Naive thymus-derived CD8-positive, alpha-beta T cell (primary cell): ENCODE results near the gene BABAM2. TPM values are rescaled to one million over a fixed set of nuclear protein-coding genes. Genes with fewer than 3 reads are reported as not detected.

Source experiments
- ATAC-seq, 2 donors: fragments of 150-1000 bp; cut with Tn5 transposase in 1 of 2; sonication (Bioruptor Pico), chemical (Tn5 transposase) in 1 of 2; 1 replicate in 1 of 2; 2 replicates in 1 of 2; pipeline ENCODE4 v1.10.0; 2021; ENCODE audit warnings: mild to moderate bottlenecking in 2 of 2, moderate library complexity in 2 of 2
- POLR2A ChIA-PET: fragments of 350-600 bp; sonication (Branson Sonifier 250); formaldehyde crosslinking; loops from one replicate; lab custom pipeline; 2021; ENCODE audit warnings: antibody characterized with exemption; lab: Charles Lee
- DNase-seq, 10 donors: peaks; one replicate each; pipeline versions ENCODE4 v3.0.0 to v3.0.0-alpha.2; 2020 to 2022
- H3K27ac Mint-ChIP-seq, 10 donors: one replicate each; pipeline ENCODE4 v1.8.0; 2020 to 2022; ENCODE audit warnings: mild to moderate bottlenecking in 10 of 10, mixed read lengths in 10 of 10, moderate library complexity in 4 of 10, inconsistent platforms in 1 of 10
- H3K27me3 Mint-ChIP-seq, 5 donors: one replicate each; pipeline ENCODE4 v1.8.0; 2021 to 2022; ENCODE audit warnings: mixed read lengths in 5 of 5
- H3K36me3 Mint-ChIP-seq, 3 donors: one replicate each; pipeline ENCODE4 v1.8.0; 2020 to 2022; ENCODE audit warnings: mixed read lengths in 3 of 3, mild to moderate bottlenecking in 2 of 3, inconsistent platforms in 1 of 3
- H3K4me1 Mint-ChIP-seq, 4 donors: one replicate each; pipeline ENCODE4 v1.8.0; 2021 to 2022; ENCODE audit warnings: mixed read lengths in 4 of 4
- H3K4me3 Mint-ChIP-seq, 10 donors: one replicate each; pipeline ENCODE4 v1.8.0; 2020 to 2022; ENCODE audit warnings: mild to moderate bottlenecking in 10 of 10, mixed read lengths in 10 of 10, moderate library complexity in 6 of 10, inconsistent platforms in 1 of 10
- H3K9me3 Mint-ChIP-seq, 9 donors: one replicate each; pipeline ENCODE4 v1.8.0; 2020 to 2022; ENCODE audit warnings: mixed read lengths in 9 of 9, mild to moderate bottlenecking in 3 of 9, inconsistent platforms in 1 of 9, moderate library complexity in 1 of 9
- polyA plus RNA-seq, 3 donors: library from polyadenylated mRNA; unstranded; fragments of 300-500 nt; fragmentation: Illumina TruSeq; gene quantifications; one replicate each; pipeline ENCODE4 v1.2.3, GENCODE V29; 2021
- total RNA-seq, 8 experiments: library from RNA in 2 of 8; stranded (reverse) in 2 of 8; gene quantifications; one replicate each; pipeline ENCODE4 v1.2.3 and lab custom pipeline; 2021 to 2026

Gene BABAM2
- total and polyA plus RNA-seq, 5 experiments from 2014 or later: 29.6 to 60.2 (median 50.5) TPM

- Mint-ChIP-seq H3K4me1 (peaks cover 5 to 14% (median 11%) of the 10 kb centered on the region in 4 donors), H3K36me3 (peaks cover 10 to 34% (median 19%) of the 10 kb centered on the region in 3 donors), H3K9me3 (no peaks in the 10 kb centered on the region), H3K27me3 (no peaks in the 10 kb centered on the region), H3K4me3 (no peak overlapping the region), H3K27ac (no peak overlapping the region)
- no peak for ATAC-seq
- POLR2A ChIA-PET: no interaction called here
- DNase-seq: no peak
These were observed 41.9 kb downstream of the BABAM2 start for GRCh38 chr2:27932396-27932795.

- no peaks in the 10 kb centered on the region for H3K9me3 Mint-ChIP-seq
- DNase-seq: no peak
- H3K36me3 Mint-ChIP-seq: peaks cover 5 to 34% (median 20%) of the 10 kb centered on the region in 3 donors
- H3K27ac Mint-ChIP-seq: no peak overlapping the region
- ATAC-seq: no peak
- H3K27me3 Mint-ChIP-seq: no peaks in the 10 kb centered on the region
- POLR2A ChIA-PET: no interaction called here
- H3K4me3 Mint-ChIP-seq: no peak overlapping the region
- H3K4me1 Mint-ChIP-seq: peaks cover 12 to 18% (median 13%) of the 10 kb centered on the region in 4 donors
These were observed 44.5 kb downstream of the BABAM2 start for GRCh38 chr2:27935026-27935425.

- Mint-ChIP-seq H3K27ac (no peak overlapping the region), H3K4me3 (no peak overlapping the region)
These were observed 49.7 kb downstream of the BABAM2 start for GRCh38 chr2:27940090-27940671.

GRCh38 chr2:27940982-27941381 is 50.5 kb downstream of the BABAM2 start:
- no peak overlapping the region for H3K4me3 Mint-ChIP-seq
- peaks cover 0 to 15% (median 7%) of the 10 kb centered on the region in 3 donors for H3K36me3 Mint-ChIP-seq
- peaks cover 4 to 13% (median 12%) of the 10 kb centered on the region in 4 donors for H3K4me1 Mint-ChIP-seq
- ATAC-seq (no peak), DNase-seq (no peak)
- H3K27ac Mint-ChIP-seq: peak overlapping the region in 1 of 10 donors; percentile 67
- no peaks in the 10 kb centered on the region for H3K9me3 Mint-ChIP-seq
- H3K27me3 Mint-ChIP-seq: no peaks in the 10 kb centered on the region
- POLR2A ChIA-PET: no interaction called here

More at GRCh38 chr2:27940090-27940671, 49.7 kb downstream of the BABAM2 start:
- Mint-ChIP-seq H3K27me3 (no peaks in the 10 kb centered on the region), H3K36me3 (peaks cover 0 to 15% (median 11%) of the 10 kb centered on the region in 3 donors), H3K4me1 (peaks cover 4 to 12% (median 12%) of the 10 kb centered on the region in 4 donors), H3K9me3 (no peaks in the 10 kb centered on the region)
- DNase-seq: no peak
- ATAC-seq: no peak
- POLR2A ChIA-PET: no interaction called here

- POLR2A ChIA-PET: no interaction called here
- no peaks in the 10 kb centered on the region for H3K9me3 Mint-ChIP-seq
These were observed 52.4 kb downstream of the BABAM2 start for GRCh38 chr2:27942612-27943547.

GRCh38 chr2:27946530-27947060 is 56.1 kb downstream of the BABAM2 start:
- H3K27me3 Mint-ChIP-seq: no peaks in the 10 kb centered on the region
- H3K4me3 Mint-ChIP-seq: peak overlapping the region in 4 of 10 donors; percentile 12 to 52 (median 41)
- POLR2A ChIA-PET: no interaction called here
- H3K27ac Mint-ChIP-seq: peak overlapping the region in 3 of 10 donors; percentile 23 to 37 (median 34)
- DNase-seq (no peak), ATAC-seq (no peak)
- peaks cover 7 to 38% (median 17%) of the 10 kb centered on the region in 4 donors for H3K4me1 Mint-ChIP-seq
- H3K9me3 Mint-ChIP-seq: no peaks in the 10 kb centered on the region
- peaks cover 5 to 10% (median 9%) of the 10 kb centered on the region in 3 donors for H3K36me3 Mint-ChIP-seq

More at GRCh38 chr2:27942612-27943547, 52.4 kb downstream of the BABAM2 start:
- DNase-seq: no peak
- Mint-ChIP-seq H3K27ac (no peak overlapping the region), H3K4me3 (no peak overlapping the region), H3K4me1 (peaks cover 4 to 21% (median 11%) of the 10 kb centered on the region in 4 donors), H3K27me3 (no peaks in the 10 kb centered on the region), H3K36me3 (peaks cover 0 to 12% (median 4%) of the 10 kb centered on the region in 3 donors)
- no peak for ATAC-seq

GRCh38 chr2:27952070-27952469 is 61.5 kb downstream of the BABAM2 start:
- H3K36me3 Mint-ChIP-seq: peaks cover 0 to 20% (median 5%) of the 10 kb centered on the region in 3 donors
- no peak overlapping the region for H3K27ac Mint-ChIP-seq
- H3K27me3 Mint-ChIP-seq: no peaks in the 10 kb centered on the region
- POLR2A ChIA-PET: no interaction called here
- DNase-seq: no peak
- no peak overlapping the region for H3K4me3 Mint-ChIP-seq
- ATAC-seq: no peak
- H3K4me1 Mint-ChIP-seq: peaks cover 14 to 69% (median 39%) of the 10 kb centered on the region in 4 donors
- H3K9me3 Mint-ChIP-seq: no peaks in the 10 kb centered on the region

GRCh38 chr2:27953077-27953476 is 62.5 kb downstream of the BABAM2 start:
- no peaks in the 10 kb centered on the region for H3K9me3 Mint-ChIP-seq
- DNase-seq: no peak
- H3K27me3 Mint-ChIP-seq: no peaks in the 10 kb centered on the region
- POLR2A ChIA-PET: no interaction called here
- peaks cover 0 to 22% (median 5%) of the 10 kb centered on the region in 3 donors for H3K36me3 Mint-ChIP-seq
- ATAC-seq: no peak
- H3K27ac Mint-ChIP-seq: no peak overlapping the region
- peaks cover 21 to 72% (median 46%) of the 10 kb centered on the region in 4 donors for H3K4me1 Mint-ChIP-seq
- no peak overlapping the region for H3K4me3 Mint-ChIP-seq

- H3K36me3 Mint-ChIP-seq: peaks cover 0 to 22% (median 5%) of the 10 kb centered on the region in 3 donors
- POLR2A ChIA-PET: no interaction called here
- ATAC-seq (no peak), DNase-seq (no peak)
- H3K27me3 Mint-ChIP-seq: no peaks in the 10 kb centered on the region
- peak overlapping the region in 3 of 10 donors; percentile 15 to 68 (median 58) for H3K27ac Mint-ChIP-seq
- H3K4me1 Mint-ChIP-seq: peaks cover 24 to 75% (median 53%) of the 10 kb centered on the region in 4 donors
- H3K9me3 Mint-ChIP-seq: no peaks in the 10 kb centered on the region
- H3K4me3 Mint-ChIP-seq: no peak overlapping the region
These were observed 63.7 kb downstream of the BABAM2 start for GRCh38 chr2:27954221-27954673.

- H3K36me3 Mint-ChIP-seq: peaks cover 0 to 20% (median 5%) of the 10 kb centered on the region in 3 donors
- DNase-seq: peak in 3 of 10 donors; percentile 6 to 11 (median 10)
- POLR2A ChIA-PET: no interaction called here
These were observed 64.3 kb downstream of the BABAM2 start for GRCh38 chr2:27954771-27955383.

GRCh38 chr2:27955384-27956161 is 65.0 kb downstream of the BABAM2 start:
- ATAC-seq: no peak
- H3K4me3 Mint-ChIP-seq: peak overlapping the region in 7 of 10 donors; percentile 12 to 77 (median 52)
- POLR2A ChIA-PET: no interaction called here

More at GRCh38 chr2:27954771-27955383, 64.3 kb downstream of the BABAM2 start:
- H3K4me3 Mint-ChIP-seq: peak overlapping the region in 8 of 10 donors; percentile 12 to 77 (median 54)
- H3K27ac Mint-ChIP-seq: peak overlapping the region in 6 of 10 donors; percentile 9 to 82 (median 70)
- H3K9me3 Mint-ChIP-seq: no peaks in the 10 kb centered on the region
- H3K4me1 Mint-ChIP-seq: peaks cover 30 to 79% (median 58%) of the 10 kb centered on the region in 4 donors
- peak; percentile 49 to 72 for ATAC-seq
- no peaks in the 10 kb centered on the region for H3K27me3 Mint-ChIP-seq

More at GRCh38 chr2:27955384-27956161, 65.0 kb downstream of the BABAM2 start:
- Mint-ChIP-seq H3K27ac (peak overlapping the region in 6 of 10 donors; percentile 9 to 82 (median 70)), H3K27me3 (no peaks in the 10 kb centered on the region), H3K36me3 (peaks cover 0 to 16% (median 5%) of the 10 kb centered on the region in 3 donors), H3K4me1 (peaks cover 36 to 81% (median 63%) of the 10 kb centered on the region in 4 donors), H3K9me3 (no peaks in the 10 kb centered on the region)
- no peak for DNase-seq
